Measurements from ENCODE around the gene CDYL2. TPM values are rescaled to one million over a fixed set of nuclear protein-coding genes. Genes with fewer than 3 reads are reported as not detected.

CDYL2 gene
- total RNA-seq, 1 donor from 2014 or later: 8.4 TPM

DNA sequence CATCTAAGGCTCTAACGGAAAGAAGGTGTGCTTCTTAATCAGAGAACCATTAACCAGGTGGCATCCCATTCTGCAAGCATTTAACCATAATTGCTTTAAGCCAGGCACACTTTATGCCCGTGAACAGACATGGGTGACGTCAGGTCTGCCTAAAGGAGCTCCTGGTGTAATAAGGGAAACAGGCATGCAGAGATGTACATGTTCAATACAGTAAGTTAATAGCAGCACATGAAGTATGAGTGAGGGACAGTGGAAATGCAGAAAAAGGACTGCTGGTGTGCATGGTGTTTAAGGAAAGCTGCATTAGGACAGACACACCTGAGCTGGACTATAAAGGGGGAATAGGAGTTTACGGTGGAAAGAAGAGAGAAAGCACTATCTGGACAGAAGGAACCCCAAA, 245.0 kb downstream of the CDYL2 start:
- TF ChIP-seq, protein P1, sequence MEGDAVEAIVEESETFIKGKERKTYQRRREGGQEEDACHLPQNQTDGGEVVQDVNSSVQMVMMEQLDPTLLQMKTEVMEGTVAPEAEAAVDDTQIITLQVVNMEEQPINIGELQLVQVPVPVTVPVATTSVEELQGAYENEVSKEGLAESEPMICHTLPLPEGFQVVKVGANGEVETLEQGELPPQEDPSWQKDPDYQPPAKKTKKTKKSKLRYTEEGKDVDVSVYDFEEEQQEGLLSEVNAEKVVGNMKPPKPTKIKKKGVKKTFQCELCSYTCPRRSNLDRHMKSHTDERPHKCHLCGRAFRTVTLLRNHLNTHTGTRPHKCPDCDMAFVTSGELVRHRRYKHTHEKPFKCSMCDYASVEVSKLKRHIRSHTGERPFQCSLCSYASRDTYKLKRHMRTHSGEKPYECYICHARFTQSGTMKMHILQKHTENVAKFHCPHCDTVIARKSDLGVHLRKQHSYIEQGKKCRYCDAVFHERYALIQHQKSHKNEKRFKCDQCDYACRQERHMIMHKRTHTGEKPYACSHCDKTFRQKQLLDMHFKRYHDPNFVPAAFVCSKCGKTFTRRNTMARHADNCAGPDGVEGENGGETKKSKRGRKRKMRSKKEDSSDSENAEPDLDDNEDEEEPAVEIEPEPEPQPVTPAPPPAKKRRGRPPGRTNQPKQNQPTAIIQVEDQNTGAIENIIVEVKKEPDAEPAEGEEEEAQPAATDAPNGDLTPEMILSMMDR (IDR thresholded peaks at IDR 0.05; ENCODE audit: insufficient read depth, low read length, poor library complexity, severe bottlenecking): no peak
- no peak for DNase-seq (ENCODE audit: low read depth)
- no peaks in the 10 kb centered on the region for H3K27me3 ChIP-seq (ENCODE audit: control insufficient read depth, insufficient read depth, low read length)

DNA sequence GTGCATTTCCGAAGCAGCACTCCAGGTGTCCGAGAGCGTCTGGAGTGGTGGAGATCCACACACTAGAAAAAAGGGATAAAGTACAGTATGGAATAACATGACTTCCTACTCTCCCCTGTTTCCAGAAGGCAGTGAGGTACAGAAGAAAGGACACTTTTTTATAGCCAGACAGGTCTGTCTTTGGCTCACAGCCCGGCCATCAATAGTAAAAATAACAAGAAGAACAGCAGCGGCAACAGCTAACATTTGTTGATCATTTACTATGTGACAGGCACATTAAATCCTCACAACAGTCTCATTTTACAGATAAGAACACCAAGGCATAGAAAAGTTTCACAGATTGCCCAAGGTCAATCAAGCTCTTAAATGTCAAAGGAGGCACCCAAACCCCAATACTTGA, 247.4 kb downstream of the CDYL2 start:
- no peak for DNase-seq (ENCODE audit: low read depth)
- no peaks in the 10 kb centered on the region for H3K27me3 ChIP-seq (ENCODE audit: control insufficient read depth, insufficient read depth, low read length)
- no peak overlapping the region for H3K4me3 ChIP-seq (ENCODE audit: low read depth, low read length)
- no peaks in the 10 kb centered on the region for H3K36me3 ChIP-seq (ENCODE audit: control insufficient read depth, insufficient read depth, low read length)
- TF ChIP-seq, protein P1 (IDR thresholded peaks at IDR 0.05; ENCODE audit: insufficient read depth, low read length, poor library complexity, severe bottlenecking): no peak

More for the DNA sequence above, 245.0 kb downstream of the CDYL2 start:
- H3K36me3 ChIP-seq (ENCODE audit: control insufficient read depth, insufficient read depth, low read length): no peaks in the 10 kb centered on the region
- no peak overlapping the region for H3K4me3 ChIP-seq (ENCODE audit: low read depth, low read length)

DNA sequence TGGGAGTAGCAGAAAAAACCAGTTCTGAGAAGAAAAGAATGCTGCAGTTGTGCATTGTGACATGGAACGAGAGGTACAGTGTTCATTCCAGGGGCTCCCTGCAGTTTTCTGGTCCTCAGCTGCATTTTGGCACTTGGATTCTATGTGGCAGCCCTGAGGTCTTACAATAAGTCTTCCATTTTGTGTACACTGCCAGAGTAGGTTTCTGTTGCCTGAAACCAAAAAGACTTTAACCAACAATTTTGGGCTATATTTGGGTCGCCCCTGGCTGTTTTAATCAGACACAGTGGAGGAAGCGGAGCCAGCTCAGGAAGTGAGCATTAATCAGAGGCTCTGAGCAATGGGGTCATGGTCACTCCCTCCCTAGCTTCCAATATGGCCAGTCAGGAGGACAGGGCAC, 247.9 kb downstream of the CDYL2 start:
- TF ChIP-seq, protein P1 (IDR thresholded peaks at IDR 0.05; ENCODE audit: insufficient read depth, low read length, poor library complexity, severe bottlenecking): no peak
- no peaks in the 10 kb centered on the region for H3K36me3 ChIP-seq (ENCODE audit: control insufficient read depth, insufficient read depth, low read length)
- no peak overlapping the region for H3K4me3 ChIP-seq (ENCODE audit: low read depth, low read length)
- no peak for DNase-seq (ENCODE audit: low read depth)
- no peaks in the 10 kb centered on the region for H3K27me3 ChIP-seq (ENCODE audit: control insufficient read depth, insufficient read depth, low read length)

DNA sequence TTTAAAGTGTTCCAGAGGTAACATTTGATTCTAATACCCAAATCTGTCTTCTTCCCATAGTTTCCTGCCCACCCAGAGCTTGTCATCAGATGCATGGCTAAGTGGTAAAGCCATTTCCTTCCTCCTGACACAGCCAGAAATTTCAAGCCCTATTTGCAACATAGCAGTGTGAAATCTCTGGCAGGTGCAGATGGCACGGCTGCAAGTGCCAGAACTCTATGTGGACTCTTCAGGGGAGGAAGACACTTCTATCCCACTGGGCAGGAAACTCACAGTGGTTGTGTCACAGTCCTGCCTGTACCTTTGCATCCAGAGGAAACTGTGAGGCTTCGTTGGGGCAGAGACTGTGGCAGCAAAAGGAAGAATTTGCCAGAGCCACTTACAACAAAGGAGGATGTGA, 250.4 kb downstream of the CDYL2 start:
- H3K4me3 ChIP-seq (ENCODE audit: low read depth, low read length): no peak overlapping the region
- H3K27me3 ChIP-seq (ENCODE audit: control insufficient read depth, insufficient read depth, low read length): no peaks in the 10 kb centered on the region
- H3K36me3 ChIP-seq (ENCODE audit: control insufficient read depth, insufficient read depth, low read length): no peaks in the 10 kb centered on the region
- TF ChIP-seq, protein P1 (IDR thresholded peaks at IDR 0.05; ENCODE audit: insufficient read depth, low read length, poor library complexity, severe bottlenecking): no peak
- DNase-seq (ENCODE audit: low read depth): no peak

DNA sequence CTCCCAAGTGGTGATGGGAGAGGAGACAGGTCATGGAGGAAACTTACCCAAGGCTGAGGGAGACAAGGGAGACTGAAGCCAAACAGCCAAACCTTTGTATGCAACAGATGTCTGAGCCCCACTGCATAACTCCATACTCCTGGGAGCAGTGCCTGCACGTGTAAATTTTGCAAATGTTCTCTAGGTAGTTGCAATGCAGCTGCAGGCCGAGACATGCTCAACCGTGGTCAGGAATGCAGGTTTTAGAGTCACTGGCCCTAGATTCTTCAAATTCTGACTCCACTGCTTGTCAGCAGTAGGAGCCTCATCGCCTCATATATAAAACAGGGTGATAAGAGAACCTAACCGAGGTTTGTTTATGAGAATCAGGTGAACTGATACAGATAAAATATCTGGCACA, 252.1 kb downstream of the CDYL2 start:
- no peak overlapping the region for H3K4me3 ChIP-seq (ENCODE audit: low read depth, low read length)
- DNase-seq (ENCODE audit: low read depth): no peak
- TF ChIP-seq, protein P1 (IDR thresholded peaks at IDR 0.05; ENCODE audit: insufficient read depth, low read length, poor library complexity, severe bottlenecking): no peak

More for the DNA sequence above, 252.1 kb downstream of the CDYL2 start:
- H3K36me3 ChIP-seq (ENCODE audit: control insufficient read depth, insufficient read depth, low read length): no peaks in the 10 kb centered on the region
- H3K27me3 ChIP-seq (ENCODE audit: control insufficient read depth, insufficient read depth, low read length): no peaks in the 10 kb centered on the region

Other genes starting within 250 kb of the CDYL2 start
- 46.6 and 52.0 TPM in 2 replicates for gene CMC2, start 202.3 kb upstream of the CDYL2 start, total RNA-seq
- gene CENPN, start 202.6 kb upstream of the CDYL2 start, total RNA-seq: 7.0 and 11.0 TPM in 2 replicates
- 40.3 and 43.5 TPM in 2 replicates for gene ATMIN, start 231.2 kb upstream of the CDYL2 start, total RNA-seq